ENCODE data around the gene EIF4A3.

GRCh38 chr17:80182118-80182844 is 35.4 kb upstream of the EIF4A3 start:
- no peak for TF ChIP-seq CTCF (IDR thresholded peaks at IDR 0.05; ENCODE audit: low read length)
- no peak for TF ChIP-seq EZH2 (IDR thresholded peaks at IDR 0.05; ENCODE audit: borderline replicate concordance, low read length)

Measured in OCI-LY1 (cell line).